Colonic mucosa (tissue), 4 donors: ENCODE data around the gene PDE8B. TPM values are rescaled to one million over a fixed set of nuclear protein-coding genes. Genes with fewer than 3 reads are reported as not detected.

Experiments
- DNase-seq: peaks from one replicate; pipeline ENCODE4 v3.0.0-alpha.2; 2020
- H3K27ac ChIP-seq: fragments of 200-600 bp; one replicate; pipeline ENCODE4 v1.8.0; 2021
- H3K27me3 ChIP-seq: fragments of 200-600 bp; one replicate; pipeline ENCODE4 v1.8.0; 2021
- H3K36me3 ChIP-seq: fragments of 200-600 bp; one replicate; pipeline ENCODE4 v1.8.0; 2021
- H3K4me1 ChIP-seq: fragments of 200-600 bp; one replicate; pipeline ENCODE4 v1.8.0; 2021; ENCODE audit warnings: mild to moderate bottlenecking
- H3K4me3 ChIP-seq: fragments of 200-600 bp; one replicate; pipeline ENCODE4 v1.8.0; 2021
- H3K9ac ChIP-seq, 2 donors: one replicate each; pipeline ENCODE4 v1.7.0; 2013; ENCODE audit warnings: control low read depth in 2 of 2, low read depth in 2 of 2, low read length in 2 of 2
- H3K9me3 ChIP-seq: fragments of 200-600 bp; one replicate; pipeline ENCODE4 v1.8.0; 2021
- CTCF ChIP-seq: fragments of 200-600 bp; IDR thresholded peaks from one replicate; pipeline ENCODE4 v1.8.0; 2022; ENCODE audit warnings: antibody characterized with exemption, mild to moderate bottlenecking
- intact Hi-C: fragments of 100-400 bp; cut with DNase I; formaldehyde crosslinking; loops from one replicate; pipeline ENCODE4 v1.14.1; 2022
- total RNA-seq, 2 donors: library from RNA; stranded (reverse); fragmentation: NEBNext Ultra II Directional in 1 of 2; extraction: Animal tissue kit (Norgen Biotek cat#: 25700) in 1 of 2; gene quantifications; one replicate each; pipeline ENCODE4 v1.2.1, GENCODE V29; 2021
- donor health status: healthy.
- donor health status: DM: no; HTN: no; CAD: no.
- donor health status: DM: no; HTN: no; CAD: no.

The PDE8B gene
- total RNA-seq, 2 donors from 2014 or later = 0.86 to 1.8 TPM

DNA sequence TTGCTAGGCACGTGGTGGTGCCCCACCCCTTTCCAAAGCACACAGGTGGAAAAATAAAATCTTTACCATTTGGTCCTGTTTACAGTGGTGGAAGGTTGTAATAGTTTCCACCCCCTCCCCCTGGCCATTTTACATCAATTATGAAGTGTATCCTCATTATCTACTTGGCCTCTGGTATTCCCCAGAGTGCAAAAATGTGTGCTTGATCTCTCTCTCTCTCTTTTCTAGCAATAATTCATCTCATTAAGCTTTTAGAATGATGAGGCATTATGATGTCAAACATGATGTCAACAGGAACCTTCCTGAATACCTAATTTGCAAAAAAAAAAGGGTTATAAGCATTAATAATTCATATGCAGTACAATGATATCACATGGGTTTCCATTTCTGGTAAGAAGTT, 3.1 kb downstream of the PDE8B start:
- Histone ChIP-seq H3K4me3 (no peak overlapping the region), H3K36me3 (no peaks in the 10 kb centered on the region), H3K27me3 (peaks cover 24% of the 10 kb centered on the region), H3K4me1 (no peaks in the 10 kb centered on the region), H3K9me3 (no peaks in the 10 kb centered on the region), H3K9ac (no peak overlapping the region), H3K27ac (no peak overlapping the region)
- no peak for DNase-seq
- no peak for TF ChIP-seq CTCF
- intact Hi-C loops = no loop called here

DNA sequence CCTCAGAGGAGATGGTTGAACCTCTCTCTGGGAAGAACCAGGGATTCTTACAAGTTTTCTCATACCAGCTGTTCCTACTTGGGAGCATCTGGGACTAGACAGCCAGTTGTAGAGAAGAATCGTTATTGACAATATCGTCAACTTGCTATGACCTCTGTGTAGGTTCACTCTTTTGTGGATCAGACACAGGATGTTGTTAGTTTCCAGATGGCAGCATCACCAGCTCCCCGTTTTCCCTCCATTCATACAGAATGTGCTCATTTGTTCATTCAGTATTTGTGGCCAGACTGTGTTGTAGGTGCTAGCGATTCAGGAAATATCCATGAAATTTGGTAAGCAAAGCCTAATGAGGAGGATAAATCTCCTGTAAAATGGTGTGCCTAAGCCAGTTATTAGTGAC, 3.7 kb downstream of the PDE8B start:
- no peak overlapping the region for H3K4me3 ChIP-seq
- no peak overlapping the region for H3K9ac ChIP-seq
- no peak for TF ChIP-seq CTCF
- H3K27ac ChIP-seq = no peak overlapping the region
- H3K4me1 ChIP-seq = no peaks in the 10 kb centered on the region
- peaks cover 24% of the 10 kb centered on the region for H3K27me3 ChIP-seq
- H3K9me3 ChIP-seq = no peaks in the 10 kb centered on the region
- intact Hi-C loops = no loop called here
- no peaks in the 10 kb centered on the region for H3K36me3 ChIP-seq
- DNase-seq = no peak

- no peak overlapping the region for H3K9ac ChIP-seq
- no peak for DNase-seq
- no peak for TF ChIP-seq CTCF
- H3K27me3 ChIP-seq = no peaks in the 10 kb centered on the region
- H3K9me3 ChIP-seq = no peaks in the 10 kb centered on the region
- no peaks in the 10 kb centered on the region for H3K36me3 ChIP-seq
- no peak overlapping the region for H3K4me3 ChIP-seq
- intact Hi-C loops = no loop called here
- no peak overlapping the region for H3K27ac ChIP-seq
- no peaks in the 10 kb centered on the region for H3K4me1 ChIP-seq
Measured at GRCh38 chr5:77218263-77218662, 7.8 kb downstream of the PDE8B start.

- Histone ChIP-seq H3K27ac (no peak overlapping the region), H3K9ac (no peak overlapping the region), H3K4me1 (no peaks in the 10 kb centered on the region), H3K9me3 (no peaks in the 10 kb centered on the region), H3K27me3 (no peaks in the 10 kb centered on the region), H3K36me3 (no peaks in the 10 kb centered on the region), H3K4me3 (no peak overlapping the region)
- intact Hi-C loops = no loop called here
- DNase-seq = no peak
- TF ChIP-seq CTCF = no peak
Measured at GRCh38 chr5:77221115-77221514, 10.6 kb downstream of the PDE8B start.

DNA sequence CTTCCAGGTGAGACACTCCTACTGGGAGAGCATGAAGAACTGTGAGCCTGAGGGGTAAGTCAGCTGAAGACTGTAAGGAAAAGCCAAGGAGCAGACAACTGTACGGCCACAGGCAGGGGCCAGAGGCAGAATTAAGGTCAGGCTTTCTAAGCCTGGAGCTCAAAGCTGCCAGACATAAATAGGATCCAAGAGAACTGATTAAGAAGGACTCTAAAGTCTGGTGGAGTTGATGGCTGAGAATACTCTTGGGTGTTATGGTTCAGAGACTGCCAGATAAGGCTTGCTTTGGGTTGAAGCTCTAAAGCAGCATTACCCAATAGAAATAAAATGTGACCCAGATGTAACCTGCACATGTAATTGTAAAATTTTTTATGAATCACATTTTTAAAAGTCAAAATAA, 12.2 kb downstream of the PDE8B start:
- no peak overlapping the region for H3K9ac ChIP-seq
- no peak overlapping the region for H3K4me3 ChIP-seq
- no peaks in the 10 kb centered on the region for H3K27me3 ChIP-seq
- H3K36me3 ChIP-seq = no peaks in the 10 kb centered on the region
- no peaks in the 10 kb centered on the region for H3K4me1 ChIP-seq
- H3K27ac ChIP-seq = no peak overlapping the region
- DNase-seq = no peak
- intact Hi-C loops = no loop called here
- TF ChIP-seq CTCF = no peak
- H3K9me3 ChIP-seq = no peaks in the 10 kb centered on the region

- Histone ChIP-seq H3K4me1 (no peaks in the 10 kb centered on the region), H3K27ac (no peak overlapping the region), H3K9me3 (no peaks in the 10 kb centered on the region), H3K27me3 (no peaks in the 10 kb centered on the region), H3K9ac (no peak overlapping the region), H3K36me3 (no peaks in the 10 kb centered on the region), H3K4me3 (no peak overlapping the region)
- DNase-seq = no peak
- TF ChIP-seq CTCF = no peak
- intact Hi-C loops = no loop called here
Measured at GRCh38 chr5:77223653-77224052, 13.2 kb downstream of the PDE8B start.
